A673 (cell line): Measurements from ENCODE around the gene SLC16A3. TPM values are rescaled to one million over a fixed set of nuclear protein-coding genes. Genes with fewer than 3 reads are reported as not detected.
A peak's percentile ranks its signal among the peaks of the same experiment; 100 is the strongest.

ENCODE experiments used
- BruUV-seq: library from RNA; stranded (reverse); fragments of 400-500 nt; replicated peaks from 2 replicates; lab custom pipeline; 2021; lab: Mats Ljungman, UMichigan
- CTCF ChIA-PET: fragments of 300-600 bp; sonication (Branson Sonifier 250); formaldehyde crosslinking; loops from one replicate; lab custom pipeline; 2022; ENCODE audit warnings: antibody characterized with exemption; lab: Charles Lee
- POLR2A ChIA-PET: fragments of 300-600 bp; sonication (Branson Sonifier 250); formaldehyde crosslinking; loops from one replicate; lab custom pipeline; 2022; ENCODE audit warnings: antibody characterized with exemption; ENCODE audit not compliant: low non-redundant PET; lab: Charles Lee
- DNase-seq: peaks from one replicate; pipeline ENCODE4 v3.0.0-alpha.2; 2015; ENCODE audit warnings: low spot score
- H3K27ac ChIP-seq: fragments of 200-600 bp; sonication (generic); 2 replicates; pipeline ENCODE4 v1.5.1; 2016; ENCODE audit warnings: mixed run types, low read depth, mild to moderate bottlenecking, mixed read lengths, antibody characterized with exemption, low read length; ENCODE audit not compliant: poor library complexity, severe bottlenecking
- H3K27me3 ChIP-seq: fragments of 200-600 bp; sonication (generic); replicated peaks from 2 replicates; pipeline ENCODE4 v1.6.1; 2017; ENCODE audit warnings: mixed run types, low read depth, mild to moderate bottlenecking, mixed read lengths, antibody characterized with exemption, low read length; ENCODE audit not compliant: insufficient read depth, poor library complexity
- H3K36me3 ChIP-seq: fragments of 200-600 bp; sonication (generic); 2 replicates; pipeline ENCODE4 v1.6.1; 2016; ENCODE audit warnings: mixed run types, mild to moderate bottlenecking, mixed read lengths, antibody characterized with exemption, low read length; ENCODE audit not compliant: insufficient read depth, poor library complexity, severe bottlenecking
- H3K4me1 ChIP-seq: fragments of 200-600 bp; sonication (generic); 2 replicates; pipeline ENCODE4 v1.6.1; 2017; ENCODE audit warnings: mixed run types, mild to moderate bottlenecking, mixed read lengths, antibody characterized with exemption, low read length; ENCODE audit not compliant: insufficient read depth, poor library complexity, severe bottlenecking
- H3K4me3 ChIP-seq: fragments of 200-600 bp; sonication (generic); 2 replicates; pipeline ENCODE4 v1.5.1; 2016; ENCODE audit warnings: low read depth, mixed run types, mild to moderate bottlenecking, mixed read lengths, low read length; ENCODE audit not compliant: poor library complexity, severe bottlenecking
- H3K9me3 ChIP-seq: fragments of 200-600 bp; sonication (generic); 2 replicates; pipeline ENCODE4 v1.6.1; 2016; ENCODE audit warnings: mixed run types, low read depth, mild to moderate bottlenecking, mixed read lengths, antibody characterized with exemption, low read length; ENCODE audit not compliant: poor library complexity, severe bottlenecking
- EZH2 ChIP-seq: fragments of 200-600 bp; sonication (generic); IDR thresholded peaks from 2 replicates; pipeline ENCODE4 v1.6.1; 2017; ENCODE audit warnings: borderline replicate concordance, low read depth, mild to moderate bottlenecking, mixed read lengths, antibody characterized with exemption, low read length; ENCODE audit not compliant: poor library complexity, severe bottlenecking
- intact Hi-C: fragments of 100-400 bp; cut with micrococcal nuclease; formaldehyde crosslinking; loops from one replicate; pipeline ENCODE4 v1.10.0; 2022; ENCODE audit not compliant: unreplicated experiment
- total RNA-seq: library from RNA; stranded (reverse); gene quantifications from 2 replicates; pipeline ENCODE4 v1.2.3, GENCODE V29; 2021
- TF ChIP-seq, protein P1 (sequence below): fragments of 300-800, 200-600 bp; sonication (generic); conservative IDR thresholded peaks from 2 replicates; pipeline ENCODE4 v1.5.1; 2017; ENCODE audit warnings: low read depth, mild to moderate bottlenecking, antibody characterized with exemption, low read length, moderate library complexity, mixed read lengths

The SLC16A3 gene
- total RNA-seq, 1 experiment from 2014 or later, result 0.97 TPM

- peak overlapping the region; percentile 99 for H3K4me3 ChIP-seq
- peak overlapping the region; percentile 99 for H3K27ac ChIP-seq
- ChIA-PET CTCF (no interaction called here), POLR2A (interaction anchor here (0.5 kb wide), 1 partner anchor 10 kb away, joined by 6 read pairs; no protein-coding TSS in a partner anchor)
- peaks cover 28% of the 10 kb centered on the region for H3K36me3 ChIP-seq
- peaks cover 10% of the 10 kb centered on the region for H3K4me1 ChIP-seq
- no peak for DNase-seq
- intact Hi-C loops, result no loop called here
- H3K9me3 ChIP-seq, result no peaks in the 10 kb centered on the region
- no peaks in the 10 kb centered on the region for H3K27me3 ChIP-seq
- TF ChIP-seq, protein P1, sequence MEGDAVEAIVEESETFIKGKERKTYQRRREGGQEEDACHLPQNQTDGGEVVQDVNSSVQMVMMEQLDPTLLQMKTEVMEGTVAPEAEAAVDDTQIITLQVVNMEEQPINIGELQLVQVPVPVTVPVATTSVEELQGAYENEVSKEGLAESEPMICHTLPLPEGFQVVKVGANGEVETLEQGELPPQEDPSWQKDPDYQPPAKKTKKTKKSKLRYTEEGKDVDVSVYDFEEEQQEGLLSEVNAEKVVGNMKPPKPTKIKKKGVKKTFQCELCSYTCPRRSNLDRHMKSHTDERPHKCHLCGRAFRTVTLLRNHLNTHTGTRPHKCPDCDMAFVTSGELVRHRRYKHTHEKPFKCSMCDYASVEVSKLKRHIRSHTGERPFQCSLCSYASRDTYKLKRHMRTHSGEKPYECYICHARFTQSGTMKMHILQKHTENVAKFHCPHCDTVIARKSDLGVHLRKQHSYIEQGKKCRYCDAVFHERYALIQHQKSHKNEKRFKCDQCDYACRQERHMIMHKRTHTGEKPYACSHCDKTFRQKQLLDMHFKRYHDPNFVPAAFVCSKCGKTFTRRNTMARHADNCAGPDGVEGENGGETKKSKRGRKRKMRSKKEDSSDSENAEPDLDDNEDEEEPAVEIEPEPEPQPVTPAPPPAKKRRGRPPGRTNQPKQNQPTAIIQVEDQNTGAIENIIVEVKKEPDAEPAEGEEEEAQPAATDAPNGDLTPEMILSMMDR, result no peak
- TF ChIP-seq EZH2, result no peak
- BruUV-seq, result no TSS peak
These were observed 45.5 kb downstream of the SLC16A3 start for GRCh38 chr17:82274134-82275020.

DNA sequence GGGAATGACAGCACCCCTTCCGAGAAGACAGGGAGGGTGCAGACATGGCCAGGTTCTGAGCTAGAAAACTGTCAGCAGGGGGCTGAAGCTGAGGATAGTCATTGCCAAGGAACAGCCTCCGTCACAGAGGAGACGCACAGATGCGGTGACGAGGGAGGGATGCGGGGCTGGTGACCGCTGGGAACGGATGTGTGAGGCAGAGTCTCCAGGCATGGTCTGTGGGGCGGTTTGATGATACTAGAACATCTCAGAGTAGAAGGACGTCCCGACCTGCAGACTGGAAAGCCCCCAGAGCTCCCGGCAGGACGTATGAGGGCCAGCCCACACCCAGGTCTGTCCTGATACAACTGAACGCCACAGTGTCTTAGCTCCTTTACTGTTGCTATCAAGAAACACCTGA lies 46.5 kb downstream of the SLC16A3 start:
- no TSS peak for BruUV-seq
- Histone ChIP-seq H3K27me3 (no peaks in the 10 kb centered on the region), H3K9me3 (no peaks in the 10 kb centered on the region), H3K36me3 (peaks cover 19% of the 10 kb centered on the region), H3K27ac (no peak overlapping the region), H3K4me1 (peaks cover 10% of the 10 kb centered on the region), H3K4me3 (no peak overlapping the region)
- POLR2A ChIA-PET, result no interaction called here
- CTCF ChIA-PET, result no interaction called here
- no peak for DNase-seq
- TF ChIP-seq EZH2, result no peak
- TF ChIP-seq, protein P1, result no peak
- intact Hi-C loops, result no loop called here

- Histone ChIP-seq H3K9me3 (no peaks in the 10 kb centered on the region), H3K36me3 (peaks cover 3% of the 10 kb centered on the region), H3K4me1 (peaks cover 6% of the 10 kb centered on the region), H3K27me3 (no peaks in the 10 kb centered on the region), H3K4me3 (no peak overlapping the region), H3K27ac (no peak overlapping the region)
- no peak for DNase-seq
- TF ChIP-seq EZH2, result no peak
- TF ChIP-seq, protein P1, result no peak
- no TSS peak for BruUV-seq
- intact Hi-C loops, result no loop called here
- POLR2A ChIA-PET, result no interaction called here
- CTCF ChIA-PET, result interaction anchor here (0.7 kb wide), 1 partner anchor 26 kb away, joined by 4 read pairs; no protein-coding TSS in a partner anchor
These were observed 48.1 kb downstream of the SLC16A3 start for GRCh38 chr17:82276938-82277337.
